HG02678 (cell line): Measurements from ENCODE around the gene RRBP1.
A peak's percentile ranks its signal among the peaks of the same experiment; 100 is the strongest.

Source experiments
- ATAC-seq: cut with Tn5 transposase; IDR thresholded peaks from one replicate; pipeline ENCODE4 v1.9.1; 2021; ENCODE audit warnings: mild to moderate bottlenecking, moderate library complexity; ENCODE audit not compliant: unreplicated experiment

RRBP1 gene

DNA sequence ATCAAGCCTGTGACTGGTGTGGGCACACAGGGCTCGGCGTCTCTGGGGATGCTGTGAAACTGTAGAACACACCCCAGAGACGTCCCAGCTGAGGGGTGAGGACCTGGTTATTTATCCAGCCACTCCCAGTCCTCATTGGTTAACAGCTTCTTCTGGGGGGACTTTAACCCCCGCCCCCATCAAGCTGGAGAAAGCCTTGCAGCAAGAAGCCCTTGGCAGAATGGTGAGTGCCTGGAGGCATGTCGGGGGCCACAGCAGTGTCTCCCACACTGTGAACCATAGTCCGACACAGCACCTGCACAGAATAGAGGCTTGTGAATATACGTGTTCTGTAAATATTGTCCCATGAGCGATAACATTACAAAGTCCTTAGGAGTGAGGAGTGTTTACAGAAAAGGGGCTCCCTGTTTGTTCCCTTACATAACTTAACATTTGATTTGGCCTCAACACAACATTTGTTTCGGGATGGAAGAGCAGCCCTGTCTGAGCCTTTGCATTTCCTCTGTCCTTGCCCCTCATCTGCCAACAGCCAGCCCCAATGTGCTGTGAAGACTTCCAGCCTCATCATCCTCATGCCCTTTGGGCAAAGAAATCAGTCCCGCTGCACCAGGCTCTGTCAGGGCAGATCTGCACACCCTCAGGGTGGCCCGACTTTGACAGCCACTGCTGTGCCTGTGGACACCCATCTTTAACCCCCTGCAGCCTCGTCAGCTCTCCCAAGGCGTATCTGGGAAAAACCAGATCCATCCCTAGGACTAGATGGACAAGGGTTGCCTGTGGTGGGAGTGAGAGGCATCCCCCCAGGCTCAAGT, 2.2 kb upstream of the RRBP1 start:
- no peak for ATAC-seq

GRCh38 chr20:17683218-17684076, 1.4 kb upstream of the RRBP1 start:
- no peak for ATAC-seq

DNA sequence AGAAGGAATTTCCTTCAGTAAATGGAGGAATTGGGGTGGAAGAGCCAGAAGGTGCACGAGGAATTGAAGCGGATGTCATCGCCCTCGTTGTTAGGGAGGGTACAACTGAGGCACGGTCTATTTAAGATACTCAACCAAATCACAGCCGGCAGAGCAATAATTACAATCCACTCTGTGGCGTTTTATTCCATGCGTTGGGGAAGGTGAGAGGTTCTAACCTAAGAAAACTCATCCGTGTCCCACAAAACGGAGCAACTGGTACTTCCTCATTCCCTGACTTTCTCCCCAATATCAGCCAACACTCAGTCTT, 802 bp upstream of the RRBP1 start:
- no peak for ATAC-seq

- peak; percentile 3 for ATAC-seq
Measured at GRCh38 chr20:17681726-17682102, 328 bp downstream of the RRBP1 start.

GRCh38 chr20:17680836-17681725, 961 bp downstream of the RRBP1 start:
- peak; percentile 32 for ATAC-seq

- ATAC-seq = no peak
Measured at GRCh38 chr20:17679941-17680835, 1.9 kb downstream of the RRBP1 start.

DNA sequence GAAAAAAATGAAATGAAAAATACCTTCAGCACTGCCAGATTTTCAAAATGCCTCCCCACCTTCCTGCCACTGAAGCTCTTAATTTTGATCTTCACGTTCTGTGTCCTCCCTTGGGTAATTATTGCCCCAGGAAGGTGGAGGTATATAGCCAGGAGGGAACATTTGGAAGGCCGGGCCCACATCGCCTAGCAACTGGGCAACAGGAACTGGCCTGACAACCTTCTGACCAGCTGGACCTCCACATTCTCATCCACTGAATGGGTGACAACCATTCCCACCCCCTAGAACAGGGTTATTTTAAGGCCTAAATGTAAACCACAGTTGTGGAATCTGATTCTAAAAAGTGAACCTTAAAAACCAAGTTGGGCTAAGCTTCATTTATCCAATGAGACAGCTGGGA, 3.2 kb downstream of the RRBP1 start:
- ATAC-seq = no peak

DNA sequence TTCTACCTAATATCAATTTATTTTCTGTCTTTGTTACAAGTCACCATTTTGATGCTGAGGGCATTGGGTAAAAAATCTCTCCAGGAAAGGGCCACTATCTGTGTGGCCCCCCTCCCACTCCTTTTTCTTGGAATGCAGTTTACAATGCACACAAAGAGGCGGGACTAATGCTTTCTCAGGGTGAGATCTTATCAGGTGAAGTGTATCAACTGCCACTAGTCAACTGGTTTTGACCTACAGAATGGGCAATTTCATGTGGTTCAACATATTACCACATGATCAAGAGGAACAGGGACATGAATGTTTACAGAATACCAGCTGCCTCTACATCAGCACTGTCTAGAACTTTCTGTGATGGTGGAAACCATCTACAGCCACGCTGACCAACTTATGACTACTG, 3.7 kb downstream of the RRBP1 start:
- no peak for ATAC-seq

GRCh38 chr20:17676942-17677341, 5.1 kb downstream of the RRBP1 start:
- no peak for ATAC-seq

- ATAC-seq = no peak
Measured at GRCh38 chr20:17676378-17676759, 5.7 kb downstream of the RRBP1 start.

- ATAC-seq = no peak
Measured at GRCh38 chr20:17675519-17676377, 6.3 kb downstream of the RRBP1 start.

- no peak for ATAC-seq
Measured at GRCh38 chr20:17674722-17675518, 7.1 kb downstream of the RRBP1 start.

GRCh38 chr20:17673084-17673483, 9.0 kb downstream of the RRBP1 start:
- ATAC-seq = no peak

GRCh38 chr20:17671565-17671964, 10.5 kb downstream of the RRBP1 start:
- no peak for ATAC-seq

GRCh38 chr20:17671011-17671410, 11.0 kb downstream of the RRBP1 start:
- ATAC-seq = no peak

- no peak for ATAC-seq
Measured at GRCh38 chr20:17669306-17669931, 12.6 kb downstream of the RRBP1 start.

GRCh38 chr20:17668432-17668831, 13.6 kb downstream of the RRBP1 start:
- ATAC-seq = no peak

GRCh38 chr20:17667445-17667844, 14.6 kb downstream of the RRBP1 start:
- no peak for ATAC-seq
